Measurements from ENCODE around the gene NT5C3A.
"Not testable (repeated sequence)": the region's sequence is repeated elsewhere in the genome, so short reads cannot be mapped to it uniquely, and the experiment has no call there.

NT5C3A gene

DNA sequence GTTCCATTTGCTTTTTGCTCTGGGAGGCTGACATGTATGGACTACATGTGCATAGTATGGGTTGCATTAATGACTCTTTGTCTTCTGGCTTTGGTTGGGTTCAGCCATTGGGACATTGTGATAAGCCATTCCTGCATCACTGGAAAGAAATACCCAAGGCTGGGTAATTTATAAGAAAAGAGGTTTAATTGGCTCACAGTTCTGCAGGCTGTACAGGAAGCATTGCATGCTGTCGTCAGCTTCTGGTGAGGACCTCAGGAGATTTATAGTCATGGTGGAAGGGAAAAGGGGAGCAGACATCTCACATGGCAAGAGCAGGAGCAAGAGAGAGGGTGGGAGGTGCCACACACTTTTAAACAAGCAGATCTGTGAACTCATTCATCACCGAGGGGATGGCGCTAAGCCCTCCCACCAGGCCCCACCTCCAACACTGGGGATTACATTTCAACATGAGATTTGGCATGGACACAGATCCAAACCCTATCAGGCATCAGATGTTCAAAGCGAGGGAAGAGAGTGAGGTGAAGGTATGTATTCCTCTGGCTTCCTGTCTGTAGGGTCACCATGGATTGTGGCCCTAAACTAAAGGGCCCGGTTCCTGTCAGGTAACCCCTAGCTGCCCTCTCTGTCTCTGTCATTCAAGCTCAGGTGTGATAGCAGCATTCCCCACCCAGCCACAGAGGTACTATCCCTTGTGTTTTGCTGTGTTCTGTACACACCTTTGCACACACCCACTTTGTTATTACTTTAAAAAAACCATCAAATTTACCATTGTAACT, 95.9 kb downstream of the NT5C3A start:
- not testable (repeated sequence) for DNase-seq

- DNase-seq = not testable (repeated sequence)
These were observed 98.0 kb downstream of the NT5C3A start for GRCh38 chr7:32964461-32965159.

All from DMS153 (cell line).